SK-N-SH treated with all-trans-retinoic acid at 6 μM for 48 hours (cell line): ENCODE measurements around the gene PJA2.

Source experiments
- ATAC-seq: fragments of 200-7000 bp; cut with Tn5 transposase; 3 replicates; pipeline ENCODE4 v1.9.1; 2020; ENCODE audit warnings: mild to moderate bottlenecking, moderate library complexity
- ARNTL ChIP-seq: fragments of 450-650 bp; formaldehyde crosslinking; IDR thresholded peaks from 2 replicates; pipeline ENCODE4 v1.5.0; 2020; ENCODE audit warnings: low read depth, mild to moderate bottlenecking, moderate library complexity, borderline replicate concordance
- BACH2 ChIP-seq: fragments of 250-450 bp; sonication (Bioruptor Pico); IDR thresholded peaks from 2 replicates; pipeline ENCODE4 v1.9.0; 2021; ENCODE audit warnings: mild to moderate bottlenecking, borderline replicate concordance
- CSDC2 ChIP-seq: fragments of 250-450 bp; sonication (Bioruptor Pico); IDR thresholded peaks from 2 replicates; pipeline ENCODE4 v1.5.0; 2020; ENCODE audit warnings: mild to moderate bottlenecking, moderate library complexity
- GLIS3 ChIP-seq: fragments of 250-450 bp; sonication (Bioruptor Pico); IDR thresholded peaks from 2 replicates; pipeline ENCODE4 v1.5.0; 2020; ENCODE audit warnings: mild to moderate bottlenecking, moderate library complexity
- ISL1 ChIP-seq: fragments of 250-450 bp; sonication (Bioruptor Pico); IDR thresholded peaks from 2 replicates; pipeline ENCODE4 v2.1.2; 2022; ENCODE audit warnings: mild to moderate bottlenecking, moderate library complexity
- OSR1 ChIP-seq: fragments of 250-450 bp; sonication (Bioruptor Pico); IDR thresholded peaks from 2 replicates; pipeline ENCODE4 v1.8.0; 2022; ENCODE audit warnings: moderate library complexity, mild to moderate bottlenecking, inconsistent platforms
- PPARA ChIP-seq: fragments of 250-450 bp; sonication (Bioruptor Pico); IDR thresholded peaks from 2 replicates; pipeline ENCODE4 v1.5.0; 2020; ENCODE audit warnings: mild to moderate bottlenecking, borderline replicate concordance
- SNAI2 ChIP-seq: fragments of 250-450 bp; sonication (Bioruptor Pico); IDR thresholded peaks from 2 replicates; pipeline ENCODE4 v1.5.0; 2020; ENCODE audit warnings: mild to moderate bottlenecking, moderate library complexity
- TCF4 ChIP-seq: fragments of 250-450 bp; sonication (Bioruptor Pico); IDR thresholded peaks from 2 replicates; pipeline ENCODE4 v1.8.0; 2021; ENCODE audit warnings: mild to moderate bottlenecking, moderate library complexity, borderline replicate concordance
- TOX ChIP-seq: fragments of 250-450 bp; sonication (Bioruptor Pico); IDR thresholded peaks from 2 replicates; pipeline ENCODE4 v1.8.0; 2021; ENCODE audit warnings: mild to moderate bottlenecking, moderate library complexity, borderline replicate concordance
- ZFP3 ChIP-seq: fragments of 250-450 bp; sonication (Bioruptor Pico); IDR thresholded peaks from 2 replicates; pipeline ENCODE4 v1.5.0; 2020; ENCODE audit warnings: mild to moderate bottlenecking, moderate library complexity
- ZFP30 ChIP-seq: fragments of 450-650 bp; formaldehyde crosslinking; IDR thresholded peaks from 2 replicates; pipeline ENCODE4 v1.5.0; 2022; ENCODE audit warnings: mild to moderate bottlenecking, moderate library complexity
- ZNF565 ChIP-seq: fragments of 450-650 bp; formaldehyde crosslinking; conservative IDR thresholded peaks from 2 replicates; pipeline ENCODE4 v1.5.0; 2020; ENCODE audit warnings: low read depth, mild to moderate bottlenecking, moderate library complexity
- ZNF70 ChIP-seq: fragments of 450-650 bp; formaldehyde crosslinking; IDR thresholded peaks from 2 replicates; pipeline ENCODE4 v1.5.0; 2020; ENCODE audit warnings: mild to moderate bottlenecking, moderate library complexity
- ZNF8 ChIP-seq: fragments of 450-650 bp; formaldehyde crosslinking; IDR thresholded peaks from 2 replicates; pipeline ENCODE4 v1.5.0; 2020; ENCODE audit warnings: mild to moderate bottlenecking, moderate library complexity
- TF ChIP-seq, protein P1 (sequence below): fragments of 250-450 bp; sonication (Bioruptor Pico); IDR thresholded peaks from 2 replicates; pipeline ENCODE4 v1.8.0; 2020; ENCODE audit warnings: mild to moderate bottlenecking, moderate library complexity, borderline replicate concordance
- TF ChIP-seq, protein P2 (sequence below): fragments of 250-450 bp; sonication (Bioruptor Pico); IDR thresholded peaks from 2 replicates; pipeline ENCODE4 v1.5.0; 2020; ENCODE audit warnings: mild to moderate bottlenecking, moderate library complexity
- TF ChIP-seq, protein P3 (sequence below): fragments of 250-450 bp; sonication (Bioruptor Pico); IDR thresholded peaks from 2 replicates; pipeline ENCODE4 v1.8.0; 2021; ENCODE audit warnings: low read depth, mild to moderate bottlenecking, moderate library complexity, borderline replicate concordance
- TF ChIP-seq, protein P4 (sequence below): fragments of 250-450 bp; sonication (Bioruptor Pico); IDR thresholded peaks from 2 replicates; pipeline ENCODE4 v1.5.1; 2020; ENCODE audit warnings: low read depth, mild to moderate bottlenecking, moderate library complexity
- TF ChIP-seq, protein P5 (sequence below): fragments of 250-450 bp; sonication (Bioruptor Pico); IDR thresholded peaks from 2 replicates; pipeline ENCODE4 v1.5.1; 2021; ENCODE audit warnings: mild to moderate bottlenecking, moderate library complexity

PJA2 gene

DNA sequence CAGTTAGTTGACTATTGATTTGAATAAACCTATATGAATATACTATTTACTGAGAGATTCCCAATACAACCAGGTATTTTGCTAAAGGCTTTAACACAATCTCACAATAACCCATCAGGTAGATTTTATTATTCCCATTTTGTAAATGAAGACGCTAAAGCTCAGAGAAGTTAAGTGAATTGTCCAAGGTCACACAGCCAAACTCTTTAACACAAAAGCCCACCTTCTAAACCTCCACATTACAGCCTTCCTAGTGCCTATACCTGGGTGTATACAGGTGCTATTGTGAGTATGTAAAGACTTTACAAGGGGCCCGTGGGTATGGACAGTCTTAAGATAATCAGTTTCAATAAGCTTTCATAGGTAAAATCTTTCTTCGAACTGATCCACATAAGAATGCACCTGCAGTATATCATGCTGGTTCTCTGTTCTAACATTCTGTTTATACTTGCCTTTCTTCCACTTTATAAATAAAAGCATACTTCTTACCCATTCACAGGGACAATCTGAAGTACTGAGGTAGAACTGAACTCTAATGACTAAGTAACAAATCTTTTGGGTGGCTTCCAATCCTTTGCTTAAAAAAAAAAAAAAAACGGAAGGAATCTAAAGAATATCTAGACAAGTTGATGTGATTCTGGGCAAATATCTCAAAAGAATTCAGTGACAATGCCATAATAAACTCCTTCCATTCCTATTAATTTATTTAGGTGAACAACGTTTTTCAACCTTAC, 59.1 kb downstream of the PJA2 start:
- TF ChIP-seq BACH2 (CRISPR knock-in tag) = no peak
- TF ChIP-seq, protein P1, sequence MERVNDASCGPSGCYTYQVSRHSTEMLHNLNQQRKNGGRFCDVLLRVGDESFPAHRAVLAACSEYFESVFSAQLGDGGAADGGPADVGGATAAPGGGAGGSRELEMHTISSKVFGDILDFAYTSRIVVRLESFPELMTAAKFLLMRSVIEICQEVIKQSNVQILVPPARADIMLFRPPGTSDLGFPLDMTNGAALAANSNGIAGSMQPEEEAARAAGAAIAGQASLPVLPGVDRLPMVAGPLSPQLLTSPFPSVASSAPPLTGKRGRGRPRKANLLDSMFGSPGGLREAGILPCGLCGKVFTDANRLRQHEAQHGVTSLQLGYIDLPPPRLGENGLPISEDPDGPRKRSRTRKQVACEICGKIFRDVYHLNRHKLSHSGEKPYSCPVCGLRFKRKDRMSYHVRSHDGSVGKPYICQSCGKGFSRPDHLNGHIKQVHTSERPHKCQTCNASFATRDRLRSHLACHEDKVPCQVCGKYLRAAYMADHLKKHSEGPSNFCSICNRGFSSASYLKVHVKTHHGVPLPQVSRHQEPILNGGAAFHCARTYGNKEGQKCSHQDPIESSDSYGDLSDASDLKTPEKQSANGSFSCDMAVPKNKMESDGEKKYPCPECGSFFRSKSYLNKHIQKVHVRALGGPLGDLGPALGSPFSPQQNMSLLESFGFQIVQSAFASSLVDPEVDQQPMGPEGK (CRISPR knock-in tag) = no peak
- TF ChIP-seq, protein P2, sequence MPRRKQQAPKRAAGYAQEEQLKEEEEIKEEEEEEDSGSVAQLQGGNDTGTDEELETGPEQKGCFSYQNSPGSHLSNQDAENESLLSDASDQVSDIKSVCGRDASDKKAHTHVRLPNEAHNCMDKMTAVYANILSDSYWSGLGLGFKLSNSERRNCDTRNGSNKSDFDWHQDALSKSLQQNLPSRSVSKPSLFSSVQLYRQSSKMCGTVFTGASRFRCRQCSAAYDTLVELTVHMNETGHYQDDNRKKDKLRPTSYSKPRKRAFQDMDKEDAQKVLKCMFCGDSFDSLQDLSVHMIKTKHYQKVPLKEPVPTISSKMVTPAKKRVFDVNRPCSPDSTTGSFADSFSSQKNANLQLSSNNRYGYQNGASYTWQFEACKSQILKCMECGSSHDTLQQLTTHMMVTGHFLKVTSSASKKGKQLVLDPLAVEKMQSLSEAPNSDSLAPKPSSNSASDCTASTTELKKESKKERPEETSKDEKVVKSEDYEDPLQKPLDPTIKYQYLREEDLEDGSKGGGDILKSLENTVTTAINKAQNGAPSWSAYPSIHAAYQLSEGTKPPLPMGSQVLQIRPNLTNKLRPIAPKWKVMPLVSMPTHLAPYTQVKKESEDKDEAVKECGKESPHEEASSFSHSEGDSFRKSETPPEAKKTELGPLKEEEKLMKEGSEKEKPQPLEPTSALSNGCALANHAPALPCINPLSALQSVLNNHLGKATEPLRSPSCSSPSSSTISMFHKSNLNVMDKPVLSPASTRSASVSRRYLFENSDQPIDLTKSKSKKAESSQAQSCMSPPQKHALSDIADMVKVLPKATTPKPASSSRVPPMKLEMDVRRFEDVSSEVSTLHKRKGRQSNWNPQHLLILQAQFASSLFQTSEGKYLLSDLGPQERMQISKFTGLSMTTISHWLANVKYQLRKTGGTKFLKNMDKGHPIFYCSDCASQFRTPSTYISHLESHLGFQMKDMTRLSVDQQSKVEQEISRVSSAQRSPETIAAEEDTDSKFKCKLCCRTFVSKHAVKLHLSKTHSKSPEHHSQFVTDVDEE (CRISPR knock-in tag) = no peak
- no peak for TF ChIP-seq ZNF565
- TF ChIP-seq ZFP3 (CRISPR knock-in tag) = no peak
- TF ChIP-seq CSDC2 = no peak
- TF ChIP-seq ISL1 (CRISPR knock-in tag) = no peak
- no peak for TF ChIP-seq TOX (CRISPR knock-in tag)
- no peak for TF ChIP-seq PPARA
- TF ChIP-seq SNAI2 (CRISPR knock-in tag) = no peak
- no peak for TF ChIP-seq GLIS3 (CRISPR knock-in tag)
- no peak for TF ChIP-seq ARNTL (CRISPR knock-in tag)
- TF ChIP-seq, protein P3, sequence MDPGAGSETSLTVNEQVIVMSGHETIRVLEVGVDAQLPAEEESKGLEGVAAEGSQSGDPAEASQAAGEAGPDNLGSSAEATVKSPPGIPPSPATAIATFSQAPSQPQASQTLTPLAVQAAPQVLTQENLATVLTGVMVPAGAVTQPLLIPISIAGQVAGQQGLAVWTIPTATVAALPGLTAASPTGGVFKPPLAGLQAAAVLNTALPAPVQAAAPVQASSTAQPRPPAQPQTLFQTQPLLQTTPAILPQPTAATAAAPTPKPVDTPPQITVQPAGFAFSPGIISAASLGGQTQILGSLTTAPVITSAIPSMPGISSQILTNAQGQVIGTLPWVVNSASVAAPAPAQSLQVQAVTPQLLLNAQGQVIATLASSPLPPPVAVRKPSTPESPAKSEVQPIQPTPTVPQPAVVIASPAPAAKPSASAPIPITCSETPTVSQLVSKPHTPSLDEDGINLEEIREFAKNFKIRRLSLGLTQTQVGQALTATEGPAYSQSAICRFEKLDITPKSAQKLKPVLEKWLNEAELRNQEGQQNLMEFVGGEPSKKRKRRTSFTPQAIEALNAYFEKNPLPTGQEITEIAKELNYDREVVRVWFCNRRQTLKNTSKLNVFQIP = no peak
- TF ChIP-seq ZNF70 (CRISPR knock-in tag) = no peak
- no peak for ATAC-seq

DNA sequence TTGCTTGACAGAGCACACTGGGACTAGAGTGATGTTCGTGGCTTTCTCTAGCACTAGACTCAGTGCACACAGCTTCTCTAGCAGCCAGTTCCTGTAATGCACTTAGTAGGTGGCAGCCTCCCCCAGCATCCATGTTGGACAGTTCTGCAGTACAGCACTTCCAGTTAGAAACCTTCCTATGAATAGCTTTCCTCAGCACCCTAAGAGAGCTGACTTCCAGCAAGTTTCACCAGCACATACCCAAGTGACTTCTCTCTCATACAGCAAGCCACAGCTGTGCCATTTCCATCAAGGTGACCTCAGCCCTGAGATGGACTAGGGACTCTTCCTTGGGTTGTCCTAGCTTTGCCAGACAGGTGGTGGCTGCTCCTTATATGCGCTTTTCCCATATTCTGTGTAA, 60.4 kb downstream of the PJA2 start:
- no peak for ATAC-seq
- TF ChIP-seq ZFP3 (CRISPR knock-in tag) (no peak), TCF4 (CRISPR knock-in tag) (no peak), BACH2 (CRISPR knock-in tag) (no peak), ZNF8 (CRISPR knock-in tag) (no peak), ZFP30 (no peak), CSDC2 (no peak), ISL1 (CRISPR knock-in tag) (no peak), ZNF70 (CRISPR knock-in tag) (no peak), OSR1 (CRISPR knock-in tag) (no peak)
- TF ChIP-seq, protein P4, sequence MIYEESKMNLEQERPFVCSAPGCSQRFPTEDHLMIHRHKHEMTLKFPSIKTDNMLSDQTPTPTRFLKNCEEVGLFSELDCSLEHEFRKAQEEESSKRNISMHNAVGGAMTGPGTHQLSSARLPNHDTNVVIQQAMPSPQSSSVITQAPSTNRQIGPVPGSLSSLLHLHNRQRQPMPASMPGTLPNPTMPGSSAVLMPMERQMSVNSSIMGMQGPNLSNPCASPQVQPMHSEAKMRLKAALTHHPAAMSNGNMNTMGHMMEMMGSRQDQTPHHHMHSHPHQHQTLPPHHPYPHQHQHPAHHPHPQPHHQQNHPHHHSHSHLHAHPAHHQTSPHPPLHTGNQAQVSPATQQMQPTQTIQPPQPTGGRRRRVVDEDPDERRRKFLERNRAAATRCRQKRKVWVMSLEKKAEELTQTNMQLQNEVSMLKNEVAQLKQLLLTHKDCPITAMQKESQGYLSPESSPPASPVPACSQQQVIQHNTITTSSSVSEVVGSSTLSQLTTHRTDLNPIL (CRISPR knock-in tag) = no peak
- TF ChIP-seq, protein P5, sequence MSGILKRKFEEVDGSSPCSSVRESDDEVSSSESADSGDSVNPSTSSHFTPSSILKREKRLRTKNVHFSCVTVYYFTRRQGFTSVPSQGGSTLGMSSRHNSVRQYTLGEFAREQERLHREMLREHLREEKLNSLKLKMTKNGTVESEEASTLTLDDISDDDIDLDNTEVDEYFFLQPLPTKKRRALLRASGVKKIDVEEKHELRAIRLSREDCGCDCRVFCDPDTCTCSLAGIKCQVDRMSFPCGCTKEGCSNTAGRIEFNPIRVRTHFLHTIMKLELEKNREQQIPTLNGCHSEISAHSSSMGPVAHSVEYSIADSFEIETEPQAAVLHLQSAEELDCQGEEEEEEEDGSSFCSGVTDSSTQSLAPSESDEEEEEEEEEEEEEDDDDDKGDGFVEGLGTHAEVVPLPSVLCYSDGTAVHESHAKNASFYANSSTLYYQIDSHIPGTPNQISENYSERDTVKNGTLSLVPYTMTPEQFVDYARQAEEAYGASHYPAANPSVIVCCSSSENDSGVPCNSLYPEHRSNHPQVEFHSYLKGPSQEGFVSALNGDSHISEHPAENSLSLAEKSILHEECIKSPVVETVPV (CRISPR knock-in tag) = no peak
- TF ChIP-seq, protein P3 = no peak
